HFFc6 (cell line): ENCODE results near the gene ELMO1. TPM values are rescaled to one million over a fixed set of nuclear protein-coding genes. Genes with fewer than 3 reads are reported as not detected.

Experiments
- DNase-seq: peaks from one replicate; pipeline ENCODE4 v3.0.0-alpha.2; 2018
- H3K27ac Mint-ChIP-seq: 2 replicates; pipeline ENCODE4 v1.8.0; 2020; ENCODE audit warnings: mild to moderate bottlenecking, mixed read lengths
- H3K27me3 Mint-ChIP-seq: 2 replicates; pipeline ENCODE4 v1.8.0; 2021; ENCODE audit warnings: mild to moderate bottlenecking, moderate library complexity, mixed read lengths; ENCODE audit not compliant: insufficient read depth
- H3K36me3 Mint-ChIP-seq: 2 replicates; pipeline ENCODE4 v1.8.0; 2021; ENCODE audit warnings: low read depth, mixed read lengths
- H3K4me1 Mint-ChIP-seq: 2 replicates; pipeline ENCODE4 v1.8.0; 2020; ENCODE audit warnings: low read depth, mixed read lengths
- H3K4me3 Mint-ChIP-seq: 2 replicates; pipeline ENCODE4 v1.8.0; 2020; ENCODE audit warnings: mild to moderate bottlenecking, moderate library complexity, mixed read lengths
- H3K9me3 Mint-ChIP-seq: 2 replicates; pipeline ENCODE4 v1.8.0; 2020; ENCODE audit warnings: mild to moderate bottlenecking, mixed read lengths
- total RNA-seq, 6 experiments: library from RNA; stranded (reverse); fragmentation: NEBNext Ultra II Directional; extraction: Animal tissue kit (Norgen Biotek cat#: 25700); gene quantifications; 2 replicates in 1 of 6; 3 replicates in 5 of 6; pipeline ENCODE4 v1.2.3, GENCODE V29; 2021
- TF ChIP-seq, protein P1 (sequence below): fragments of 200-600 bp; sonication (generic); IDR thresholded peaks from 2 replicates; pipeline ENCODE4 v1.5.0; 2021; ENCODE audit warnings: antibody characterized with exemption, mild to moderate bottlenecking

The ELMO1 gene
- total RNA-seq, 6 experiments from 2014 or later = not detected

- TF ChIP-seq, protein P1, sequence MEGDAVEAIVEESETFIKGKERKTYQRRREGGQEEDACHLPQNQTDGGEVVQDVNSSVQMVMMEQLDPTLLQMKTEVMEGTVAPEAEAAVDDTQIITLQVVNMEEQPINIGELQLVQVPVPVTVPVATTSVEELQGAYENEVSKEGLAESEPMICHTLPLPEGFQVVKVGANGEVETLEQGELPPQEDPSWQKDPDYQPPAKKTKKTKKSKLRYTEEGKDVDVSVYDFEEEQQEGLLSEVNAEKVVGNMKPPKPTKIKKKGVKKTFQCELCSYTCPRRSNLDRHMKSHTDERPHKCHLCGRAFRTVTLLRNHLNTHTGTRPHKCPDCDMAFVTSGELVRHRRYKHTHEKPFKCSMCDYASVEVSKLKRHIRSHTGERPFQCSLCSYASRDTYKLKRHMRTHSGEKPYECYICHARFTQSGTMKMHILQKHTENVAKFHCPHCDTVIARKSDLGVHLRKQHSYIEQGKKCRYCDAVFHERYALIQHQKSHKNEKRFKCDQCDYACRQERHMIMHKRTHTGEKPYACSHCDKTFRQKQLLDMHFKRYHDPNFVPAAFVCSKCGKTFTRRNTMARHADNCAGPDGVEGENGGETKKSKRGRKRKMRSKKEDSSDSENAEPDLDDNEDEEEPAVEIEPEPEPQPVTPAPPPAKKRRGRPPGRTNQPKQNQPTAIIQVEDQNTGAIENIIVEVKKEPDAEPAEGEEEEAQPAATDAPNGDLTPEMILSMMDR = no peak
- no peak overlapping the region for H3K27ac Mint-ChIP-seq
- no peaks in the 10 kb centered on the region for H3K4me1 Mint-ChIP-seq
- DNase-seq = no peak
- no peaks in the 10 kb centered on the region for H3K9me3 Mint-ChIP-seq
- H3K27me3 Mint-ChIP-seq = peaks cover 10% of the 10 kb centered on the region
- H3K36me3 Mint-ChIP-seq = no peaks in the 10 kb centered on the region
- H3K4me3 Mint-ChIP-seq = no peak overlapping the region
These were observed 429.7 kb downstream of the ELMO1 start for GRCh38 chr7:37018954-37019353.

DNA sequence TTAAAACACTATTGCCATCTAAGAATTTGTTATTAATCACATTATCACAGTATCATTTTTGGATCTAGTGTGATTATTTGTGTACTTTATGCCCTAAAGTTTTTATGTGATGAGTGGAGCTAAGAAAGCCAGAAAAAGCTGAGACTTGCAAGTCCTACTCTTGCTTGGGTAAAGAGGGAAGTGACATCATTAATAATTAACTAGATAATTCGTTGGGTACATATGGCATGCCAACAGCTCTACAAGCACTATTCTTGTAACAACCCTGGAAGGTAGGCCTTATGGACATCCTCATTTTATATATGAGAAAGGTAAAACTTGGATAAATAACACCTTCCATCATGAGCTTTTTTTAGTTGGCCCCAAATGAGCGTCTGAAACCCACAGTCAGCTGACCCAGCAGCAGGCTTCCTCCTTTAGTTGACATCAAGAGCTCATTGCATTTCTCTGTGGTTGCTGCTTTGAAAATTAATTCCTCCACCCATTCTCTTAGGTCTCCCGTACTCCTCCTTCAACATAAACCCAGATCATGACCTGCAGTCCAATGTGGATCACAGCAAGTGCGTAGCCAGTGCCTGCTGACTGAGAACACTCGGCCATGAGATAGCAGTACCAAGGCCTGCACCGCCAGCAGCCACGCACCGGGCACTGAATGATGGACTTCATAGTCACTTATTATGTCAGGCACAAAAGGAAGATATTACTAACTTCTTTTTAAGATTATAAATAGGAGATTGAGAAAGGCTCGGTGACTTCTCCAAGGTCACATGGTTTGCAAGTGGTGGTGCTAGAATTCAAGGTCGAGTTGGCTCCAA, 432.4 kb downstream of the ELMO1 start:
- DNase-seq = no peak
- no peak overlapping the region for H3K4me3 Mint-ChIP-seq
- no peaks in the 10 kb centered on the region for H3K9me3 Mint-ChIP-seq
- TF ChIP-seq, protein P1 = no peak
- no peak overlapping the region for H3K27ac Mint-ChIP-seq
- no peaks in the 10 kb centered on the region for H3K4me1 Mint-ChIP-seq
- H3K27me3 Mint-ChIP-seq = peaks cover 10% of the 10 kb centered on the region
- no peaks in the 10 kb centered on the region for H3K36me3 Mint-ChIP-seq

GRCh38 chr7:37015353-37016034, 433.2 kb downstream of the ELMO1 start:
- Mint-ChIP-seq H3K4me3 (no peak overlapping the region), H3K9me3 (no peaks in the 10 kb centered on the region), H3K27ac (no peak overlapping the region), H3K4me1 (no peaks in the 10 kb centered on the region), H3K27me3 (peaks cover 10% of the 10 kb centered on the region), H3K36me3 (no peaks in the 10 kb centered on the region)
- DNase-seq = no peak
- TF ChIP-seq, protein P1 = no peak

DNA sequence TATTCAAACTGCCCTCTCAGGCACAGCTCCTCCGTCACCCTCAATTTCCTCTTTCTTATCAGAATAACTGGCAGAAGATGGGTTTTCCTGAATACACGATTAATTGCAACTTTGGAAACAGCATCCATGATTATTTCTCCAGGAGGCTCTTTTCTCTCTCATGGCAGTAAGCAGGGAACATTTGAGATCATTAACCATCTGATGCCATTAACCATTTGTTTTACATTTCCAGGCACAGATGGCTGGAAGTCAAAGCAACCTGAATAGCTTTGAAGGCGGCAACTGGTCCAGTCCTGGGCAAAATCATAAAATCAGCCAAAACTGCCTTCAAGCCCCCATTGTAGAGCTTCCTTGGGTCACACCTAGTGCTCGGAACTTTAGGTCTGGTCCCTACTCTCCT, 434.9 kb downstream of the ELMO1 start:
- Mint-ChIP-seq H3K27me3 (peaks cover 3% of the 10 kb centered on the region), H3K36me3 (no peaks in the 10 kb centered on the region), H3K9me3 (no peaks in the 10 kb centered on the region), H3K27ac (no peak overlapping the region), H3K4me1 (no peaks in the 10 kb centered on the region), H3K4me3 (no peak overlapping the region)
- TF ChIP-seq, protein P1 = no peak
- DNase-seq = no peak

- Mint-ChIP-seq H3K36me3 (no peaks in the 10 kb centered on the region), H3K4me3 (no peak overlapping the region), H3K27ac (no peak overlapping the region), H3K9me3 (no peaks in the 10 kb centered on the region), H3K27me3 (peaks cover 5% of the 10 kb centered on the region), H3K4me1 (no peaks in the 10 kb centered on the region)
- DNase-seq = no peak
- TF ChIP-seq, protein P1 = no peak
These were observed 437.3 kb downstream of the ELMO1 start for GRCh38 chr7:37011151-37011890.
